ENCODE measurements around the gene VTA1. TPM values are rescaled to one million over a fixed set of nuclear protein-coding genes. Genes with fewer than 3 reads are reported as not detected.
A peak's percentile ranks its signal among the peaks of the same experiment; 100 is the strongest.
"Not testable (repeated sequence)": the region's sequence is repeated elsewhere in the genome, so short reads cannot be mapped to it uniquely, and the experiment has no call there.

Gene VTA1
- 10 to 100 TPM; 66.7 to 94.0 (median 74.0) TPM for polyA plus RNA-seq (ENCODE audit: insufficient read length in 4 of 4)

- peak; percentile 96 to 99 (median 97) for DNase-seq (ENCODE audit: low read depth in 4 of 4, low spot score in 3 of 4)
Observed at GRCh38 chr6:142146828-142147662, at the start of gene VTA1, which contains the start of gene NMBR. Gene VTA1, plus strand, starts transcription at chr6:142147263. Its CDS starts 25 bp downstream, at chr6:142147288. Gene NMBR, minus strand, starts transcription at chr6:142147122. Its CDS starts 58,464 bp downstream, at chr6:142088658.

GRCh38 chr6:142104820-142105219, 42.2 kb upstream of the VTA1 start:
- DNase-seq (ENCODE audit: low read depth in 4 of 4, low spot score in 3 of 4): not testable (repeated sequence)

- not testable (repeated sequence) for DNase-seq (ENCODE audit: low read depth in 4 of 4, low spot score in 3 of 4)
Observed at GRCh38 chr6:142110820-142111219, 36.2 kb upstream of the VTA1 start.

GRCh38 chr6:142112451-142113061, 34.5 kb upstream of the VTA1 start:
- DNase-seq (ENCODE audit: low read depth in 4 of 4, low spot score in 3 of 4): peak; percentile 16 to 51 (median 32)

GRCh38 chr6:142117366-142117765, 29.7 kb upstream of the VTA1 start:
- no peak for DNase-seq (ENCODE audit: low read depth in 4 of 4, low spot score in 3 of 4)

GRCh38 chr6:142118328-142118727, 28.7 kb upstream of the VTA1 start:
- DNase-seq (ENCODE audit: low read depth in 4 of 4, low spot score in 3 of 4): no peak

- no peak for DNase-seq (ENCODE audit: low read depth in 4 of 4, low spot score in 3 of 4)
Observed at GRCh38 chr6:142118925-142119324, 28.1 kb upstream of the VTA1 start.

GRCh38 chr6:142121342-142121741, 25.7 kb upstream of the VTA1 start:
- DNase-seq (ENCODE audit: low read depth in 4 of 4, low spot score in 3 of 4): no peak

- no peak for DNase-seq (ENCODE audit: low read depth in 4 of 4, low spot score in 3 of 4)
Observed at GRCh38 chr6:142130814-142131213, 16.2 kb upstream of the VTA1 start.

- no peak for DNase-seq (ENCODE audit: low read depth in 4 of 4, low spot score in 3 of 4)
Observed at GRCh38 chr6:142132625-142133024, 14.4 kb upstream of the VTA1 start, which contains the start of gene GJE1. Gene GJE1, plus strand, starts transcription at chr6:142132925. Its CDS starts 234 bp downstream, at chr6:142133159.

- no peak for DNase-seq (ENCODE audit: low read depth in 4 of 4, low spot score in 3 of 4)
Observed at GRCh38 chr6:142138876-142139275, 8.2 kb upstream of the VTA1 start.

GRCh38 chr6:142141531-142141930, 5.5 kb upstream of the VTA1 start:
- DNase-seq (ENCODE audit: low read depth in 4 of 4, low spot score in 3 of 4): not testable (repeated sequence)

GRCh38 chr6:142152746-142153145, 5.7 kb downstream of the VTA1 start:
- DNase-seq (ENCODE audit: low read depth in 4 of 4, low spot score in 3 of 4): no peak

- no peak for DNase-seq (ENCODE audit: low read depth in 4 of 4, low spot score in 3 of 4)
Observed at GRCh38 chr6:142153196-142153595, 6.1 kb downstream of the VTA1 start.

- no peak for DNase-seq (ENCODE audit: low read depth in 4 of 4, low spot score in 3 of 4)
Observed at GRCh38 chr6:142154336-142154735, 7.3 kb downstream of the VTA1 start.

GRCh38 chr6:142155091-142155490, 8.0 kb downstream of the VTA1 start:
- no peak for DNase-seq (ENCODE audit: low read depth in 4 of 4, low spot score in 3 of 4)

GRCh38 chr6:142155895-142156757, 9.1 kb downstream of the VTA1 start:
- DNase-seq (ENCODE audit: low read depth in 4 of 4, low spot score in 3 of 4): no peak

GRCh38 chr6:142156758-142157068, 9.7 kb downstream of the VTA1 start:
- not testable (repeated sequence) for DNase-seq (ENCODE audit: low read depth in 4 of 4, low spot score in 3 of 4)

GRCh38 chr6:142162780-142163179, 15.7 kb downstream of the VTA1 start:
- no peak for DNase-seq (ENCODE audit: low read depth in 4 of 4, low spot score in 3 of 4)

GRCh38 chr6:142165227-142165626, 18.2 kb downstream of the VTA1 start:
- DNase-seq (ENCODE audit: low read depth in 4 of 4, low spot score in 3 of 4): no peak

GRCh38 chr6:142167071-142167470, 20.0 kb downstream of the VTA1 start:
- DNase-seq (ENCODE audit: low read depth in 4 of 4, low spot score in 3 of 4): no peak

Measured in left renal pelvis (tissue), 4 donors.